Testis (tissue), 3 donors: ENCODE measurements around the gene ZMIZ1. TPM values are rescaled to one million over a fixed set of nuclear protein-coding genes. Genes with fewer than 3 reads are reported as not detected.

Source experiments
- DNase-seq: peaks from one replicate; pipeline ENCODE4 v3.0.0-alpha.2; 2019
- H3K27ac ChIP-seq, 2 donors: fragments of 200-600 bp; sonication (generic); one replicate each; pipeline ENCODE4 v1.5.1; 2019
- H3K27me3 ChIP-seq: fragments of 200-600 bp; sonication (generic); one replicate; pipeline ENCODE4 v1.5.1; 2019
- H3K36me3 ChIP-seq: fragments of 200-600 bp; sonication (generic); one replicate; pipeline ENCODE4 v1.5.1; 2017; ENCODE audit warnings: low read depth; ENCODE audit errors: missing control alignments
- H3K4me1 ChIP-seq: fragments of 200-600 bp; sonication (generic); one replicate; pipeline ENCODE4 v1.5.1; 2019
- H3K4me3 ChIP-seq, 2 donors: fragments of 200-600 bp; sonication (generic); one replicate each; pipeline ENCODE4 v1.5.1; 2017 to 2019
- H3K9me3 ChIP-seq: fragments of 200-600 bp; sonication (generic); one replicate; pipeline ENCODE4 v1.5.1; 2017
- POLR2A ChIP-seq: fragments of 450-650 bp; IDR thresholded peaks from one replicate; pipeline ENCODE4 v1.6.1; 2017; ENCODE audit warnings: antibody characterized with exemption, mild to moderate bottlenecking, moderate library complexity
- WGBS, 2 donors: methylation state at CpG; one replicate each; pipeline ENCODE4 v1.1.5; 2018; 5-methylcytosine and 5-hydroxymethylcytosine counted together
- intact Hi-C: fragments of 100-400 bp; cut with DNase I; formaldehyde crosslinking; loops from one replicate; pipeline ENCODE4 v1.15.1; 2023; ENCODE audit warnings: low total_unique reads
- polyA plus RNA-seq: library from polyadenylated mRNA; stranded (reverse); fragments of 350-450 nt; fragmentation: Illumina TruSeq; extraction: RNeasy Lipid Tissue Mini Kit (QIAGEN cat#74804); gene quantifications from one replicate; pipeline ENCODE4 v1.2.3, GENCODE V29; 2014; ENCODE audit warnings: low read depth, low replicate concordance; ENCODE audit not compliant: insufficient read depth
- total RNA-seq, 2 donors: library from RNA; depleted of rRNA; stranded (reverse); fragments of >200 nt; gene quantifications; one replicate each; pipeline ENCODE4 v1.2.3, GENCODE V29; 2016
- TF ChIP-seq, protein P1 (sequence below), 3 experiments: fragments of 450-650 bp in 2 of 3; fragments of 200-600 bp in 1 of 3; sonication (generic) in 1 of 3; IDR thresholded peaks; one replicate each; pipeline ENCODE4 v1.5.1; 2016 to 2019; ENCODE audit warnings: antibody characterized with exemption in 3 of 3, mild to moderate bottlenecking in 2 of 3, moderate library complexity in 1 of 3

Gene ZMIZ1
- total and polyA plus RNA-seq, 3 donors from 2014 or later: 15.2 to 22.0 (median 18.8) TPM

- no peak for TF ChIP-seq POLR2A
- TF ChIP-seq, protein P1, sequence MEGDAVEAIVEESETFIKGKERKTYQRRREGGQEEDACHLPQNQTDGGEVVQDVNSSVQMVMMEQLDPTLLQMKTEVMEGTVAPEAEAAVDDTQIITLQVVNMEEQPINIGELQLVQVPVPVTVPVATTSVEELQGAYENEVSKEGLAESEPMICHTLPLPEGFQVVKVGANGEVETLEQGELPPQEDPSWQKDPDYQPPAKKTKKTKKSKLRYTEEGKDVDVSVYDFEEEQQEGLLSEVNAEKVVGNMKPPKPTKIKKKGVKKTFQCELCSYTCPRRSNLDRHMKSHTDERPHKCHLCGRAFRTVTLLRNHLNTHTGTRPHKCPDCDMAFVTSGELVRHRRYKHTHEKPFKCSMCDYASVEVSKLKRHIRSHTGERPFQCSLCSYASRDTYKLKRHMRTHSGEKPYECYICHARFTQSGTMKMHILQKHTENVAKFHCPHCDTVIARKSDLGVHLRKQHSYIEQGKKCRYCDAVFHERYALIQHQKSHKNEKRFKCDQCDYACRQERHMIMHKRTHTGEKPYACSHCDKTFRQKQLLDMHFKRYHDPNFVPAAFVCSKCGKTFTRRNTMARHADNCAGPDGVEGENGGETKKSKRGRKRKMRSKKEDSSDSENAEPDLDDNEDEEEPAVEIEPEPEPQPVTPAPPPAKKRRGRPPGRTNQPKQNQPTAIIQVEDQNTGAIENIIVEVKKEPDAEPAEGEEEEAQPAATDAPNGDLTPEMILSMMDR (IDR thresholded peaks at IDR 0.05): no peak
- WGBS, 2 donors: 87 to 92% methylated on average over 7 to 10 of the region's 10 CpGs
- Histone ChIP-seq H3K4me1 (peaks cover 20% of the 10 kb centered on the region), H3K36me3 (no peaks in the 10 kb centered on the region), H3K9me3 (no peaks in the 10 kb centered on the region), H3K27me3 (no peaks in the 10 kb centered on the region), H3K4me3 (no peak overlapping the region), H3K27ac (no peak overlapping the region)
- intact Hi-C loops: no loop called here
- no peak for DNase-seq
Observed at GRCh38 chr10:79263939-79264338, 195.2 kb downstream of the ZMIZ1 start.

GRCh38 chr10:79264942-79265341 lies 196.2 kb downstream of the ZMIZ1 start:
- TF ChIP-seq, protein P1 (IDR thresholded peaks at IDR 0.05): no peak
- TF ChIP-seq POLR2A: no peak
- H3K9me3 ChIP-seq: no peaks in the 10 kb centered on the region
- DNase-seq: no peak
- peaks cover 20% of the 10 kb centered on the region for H3K4me1 ChIP-seq
- H3K27me3 ChIP-seq: no peaks in the 10 kb centered on the region
- H3K4me3 ChIP-seq: no peak overlapping the region
- no peaks in the 10 kb centered on the region for H3K36me3 ChIP-seq
- H3K27ac ChIP-seq: no peak overlapping the region
- WGBS, 2 donors: 79 to 80% methylated on average over 3 to 10 of the region's 10 CpGs
- intact Hi-C loops: no loop called here

GRCh38 chr10:79266084-79266483 lies 197.3 kb downstream of the ZMIZ1 start:
- intact Hi-C loops: no loop called here
- TF ChIP-seq POLR2A: no peak
- Histone ChIP-seq H3K4me1 (peaks cover 15% of the 10 kb centered on the region), H3K36me3 (no peaks in the 10 kb centered on the region), H3K4me3 (no peak overlapping the region), H3K9me3 (no peaks in the 10 kb centered on the region), H3K27ac (no peak overlapping the region), H3K27me3 (no peaks in the 10 kb centered on the region)
- 45 to 59% methylated on average over 4 to 6 of the region's 6 CpGs for WGBS, 2 donors
- no peak for DNase-seq

GRCh38 chr10:79266543-79267312 lies 198.0 kb downstream of the ZMIZ1 start:
- no peaks in the 10 kb centered on the region for H3K9me3 ChIP-seq
- WGBS, 2 donors: 67 to 70% methylated on average over 2 to 11 of the region's 11 CpGs
- peak; percentile 40 for DNase-seq
- H3K36me3 ChIP-seq: no peaks in the 10 kb centered on the region
- peak overlapping the region in 1 of 2 donors; percentile 56 for H3K27ac ChIP-seq
- TF ChIP-seq, protein P1 (IDR thresholded peaks at IDR 0.05): no peak
- TF ChIP-seq POLR2A: no peak
- no peak overlapping the region for H3K4me3 ChIP-seq
- intact Hi-C loops: no loop called here
- peaks cover 8% of the 10 kb centered on the region for H3K4me1 ChIP-seq
- H3K27me3 ChIP-seq: no peaks in the 10 kb centered on the region

GRCh38 chr10:79267499-79267898 lies 198.7 kb downstream of the ZMIZ1 start:
- H3K36me3 ChIP-seq: no peaks in the 10 kb centered on the region
- no peak overlapping the region for H3K4me3 ChIP-seq
- no peaks in the 10 kb centered on the region for H3K9me3 ChIP-seq
- peaks cover 3% of the 10 kb centered on the region for H3K4me1 ChIP-seq
- H3K27ac ChIP-seq: no peak overlapping the region
- intact Hi-C loops: no loop called here
- no peak for DNase-seq
- H3K27me3 ChIP-seq: no peaks in the 10 kb centered on the region
- WGBS, 2 donors: 78 to 92% methylated on average over 2 to 3 of the region's 3 CpGs
- TF ChIP-seq, protein P1 (IDR thresholded peaks at IDR 0.05): peak in 1 of 3 experiments; percentile 6
- no peak for TF ChIP-seq POLR2A
